Mesenchymal stem cell (in vitro differentiated cells and primary cell): ENCODE data around the gene MTCH1.
"Not testable (repeated sequence)": the region's sequence is repeated elsewhere in the genome, so short reads cannot be mapped to it uniquely, and the experiment has no call there.

ENCODE experiments used
- DNase-seq: peaks from one replicate; pipeline ENCODE4 v3.0.0-alpha.2; 2013
- H2AFZ ChIP-seq: one replicate; pipeline ENCODE4 v1.6.1; 2013; ENCODE audit warnings: low read depth, mild to moderate bottlenecking, control low read depth, inconsistent platforms, low read length, moderate library complexity
- H2AK5ac ChIP-seq: 2 replicates; pipeline ENCODE4 v1.6.1; 2013; ENCODE audit warnings: low read length, moderate library complexity, mild to moderate bottlenecking, inconsistent platforms; ENCODE audit not compliant: severe bottlenecking
- H2BK120ac ChIP-seq: one replicate; pipeline ENCODE4 v1.6.1; 2013; ENCODE audit warnings: low read depth, mild to moderate bottlenecking, inconsistent platforms, low read length, moderate library complexity
- H2BK12ac ChIP-seq, 2 experiments: one replicate each; pipeline ENCODE4 v1.6.1; 2013; ENCODE audit warnings: inconsistent platforms in 2 of 2, low read length in 2 of 2, mild to moderate bottlenecking in 2 of 2, moderate library complexity in 2 of 2, control low read depth in 1 of 2
- H2BK15ac ChIP-seq: one replicate; pipeline ENCODE4 v1.6.1; 2013; ENCODE audit warnings: mild to moderate bottlenecking, low read depth, inconsistent platforms; ENCODE audit not compliant: poor library complexity, severe bottlenecking
- H2BK5ac ChIP-seq: 2 replicates; pipeline ENCODE4 v1.6.1; 2013; ENCODE audit warnings: low read depth, mild to moderate bottlenecking, low read length, control low read depth, inconsistent platforms; ENCODE audit not compliant: poor library complexity, severe bottlenecking
- H3K14ac ChIP-seq, 2 experiments: one replicate each; pipeline ENCODE4 v1.6.1; 2013; ENCODE audit warnings: inconsistent platforms in 2 of 2, low read length in 2 of 2, control low read depth in 1 of 2, mild to moderate bottlenecking in 1 of 2, moderate library complexity in 1 of 2
- H3K18ac ChIP-seq, 2 experiments: one replicate each; pipeline ENCODE4 v1.6.1; 2013; ENCODE audit warnings: inconsistent platforms in 2 of 2, low read length in 2 of 2, control low read depth in 1 of 2, low read depth in 1 of 2, mild to moderate bottlenecking in 1 of 2
- H3K23ac ChIP-seq, 2 experiments: one replicate each; pipeline ENCODE4 v1.6.1; 2013; ENCODE audit warnings: inconsistent platforms in 2 of 2, low read length in 2 of 2, mild to moderate bottlenecking in 2 of 2, moderate library complexity in 2 of 2, control low read depth in 1 of 2
- H3K27ac ChIP-seq: 2 replicates; pipeline ENCODE4 v1.5.1; 2013; ENCODE audit warnings: mild to moderate bottlenecking, moderate library complexity, low read length, control low read depth, inconsistent platforms; ENCODE audit not compliant: poor library complexity, severe bottlenecking
- H3K27me3 ChIP-seq, 2 experiments: 2 replicates each; pipeline versions ENCODE4 v1.6.1 to v1.7.0; 2013; ENCODE audit warnings: low read length in 2 of 2, mild to moderate bottlenecking in 2 of 2, moderate library complexity in 2 of 2, control low read depth in 1 of 2, inconsistent platforms in 1 of 2; ENCODE audit not compliant: control insufficient read depth in 1 of 2, insufficient read depth in 1 of 2
- H3K36me3 ChIP-seq, 2 experiments: 2 replicates each; pipeline versions ENCODE4 v1.6.1 to v1.7.0; 2013; ENCODE audit warnings: low read length in 2 of 2, control low read depth in 1 of 2, inconsistent platforms in 1 of 2, low read depth in 1 of 2, mild to moderate bottlenecking in 1 of 2; ENCODE audit not compliant: insufficient read depth in 2 of 2, control insufficient read depth in 1 of 2
- H3K4ac ChIP-seq, 2 experiments: one replicate each; pipeline ENCODE4 v1.6.1; 2013; ENCODE audit warnings: inconsistent platforms in 2 of 2, low read length in 2 of 2, mild to moderate bottlenecking in 2 of 2, moderate library complexity in 2 of 2, control low read depth in 1 of 2, low read depth in 1 of 2
- H3K4me1 ChIP-seq: 2 replicates; pipeline ENCODE4 v1.6.1; 2013; ENCODE audit warnings: low read depth, low read length, control low read depth; ENCODE audit not compliant: control insufficient read depth, insufficient read depth
- H3K4me2 ChIP-seq: 2 replicates; pipeline ENCODE4 v1.6.1; 2013; ENCODE audit warnings: low read length, mild to moderate bottlenecking, inconsistent platforms; ENCODE audit not compliant: poor library complexity, severe bottlenecking
- H3K4me3 ChIP-seq, 2 experiments: 2 replicates each; pipeline versions ENCODE4 v1.5.1 to v1.7.0; 2013; ENCODE audit warnings: low read length in 2 of 2, mild to moderate bottlenecking in 2 of 2, control low read depth in 1 of 2, low read depth in 1 of 2; ENCODE audit not compliant: insufficient read depth in 1 of 2
- H3K79me1 ChIP-seq: replicated peaks from 2 replicates; pipeline ENCODE4 v1.6.1; 2013; ENCODE audit warnings: mild to moderate bottlenecking, control low read depth, low read length, inconsistent platforms; ENCODE audit not compliant: poor library complexity, severe bottlenecking
- H3K9ac ChIP-seq: 2 replicates; pipeline ENCODE4 v1.7.0; 2013; ENCODE audit warnings: mild to moderate bottlenecking, low read length, moderate library complexity
- H3K9me3 ChIP-seq: 2 replicates; pipeline ENCODE4 v1.7.0; 2013; ENCODE audit warnings: mild to moderate bottlenecking, low read length; ENCODE audit not compliant: control insufficient read depth
- H4K8ac ChIP-seq: one replicate; pipeline ENCODE4 v1.6.1; 2013; ENCODE audit warnings: inconsistent platforms, mild to moderate bottlenecking, low read length, moderate library complexity
- H4K91ac ChIP-seq: one replicate; pipeline ENCODE4 v1.6.1; 2013; ENCODE audit warnings: mild to moderate bottlenecking, low read length, inconsistent platforms
- WGBS: methylation state at CpG from one replicate; pipeline ENCODE4 v1.1.7; 2013; ENCODE audit warnings: mixed read lengths; 5-methylcytosine and 5-hydroxymethylcytosine counted together

MTCH1 gene

GRCh38 chr6:36939005-36939404 is 47.0 kb downstream of the MTCH1 start:
- H3K14ac ChIP-seq, H2BK5ac ChIP-seq, H3K9me3 ChIP-seq, H2AFZ ChIP-seq, H3K18ac ChIP-seq, H3K4me3 ChIP-seq, H4K91ac ChIP-seq, H3K4ac ChIP-seq, H3K79me1 ChIP-seq, H3K36me3 ChIP-seq, H3K9ac ChIP-seq, H3K27me3 ChIP-seq, H3K27ac ChIP-seq, DNase-seq, H2BK12ac ChIP-seq, H4K8ac ChIP-seq, H2BK120ac ChIP-seq, H3K23ac ChIP-seq, H3K4me2 ChIP-seq, H2BK15ac ChIP-seq: not testable (repeated sequence)
- peak overlapping the region; percentile 7 for H2AK5ac ChIP-seq
- 89% methylated on average over 5 of the region's 5 CpGs for WGBS
- peaks cover 13% of the 10 kb centered on the region for H3K4me1 ChIP-seq

DNA sequence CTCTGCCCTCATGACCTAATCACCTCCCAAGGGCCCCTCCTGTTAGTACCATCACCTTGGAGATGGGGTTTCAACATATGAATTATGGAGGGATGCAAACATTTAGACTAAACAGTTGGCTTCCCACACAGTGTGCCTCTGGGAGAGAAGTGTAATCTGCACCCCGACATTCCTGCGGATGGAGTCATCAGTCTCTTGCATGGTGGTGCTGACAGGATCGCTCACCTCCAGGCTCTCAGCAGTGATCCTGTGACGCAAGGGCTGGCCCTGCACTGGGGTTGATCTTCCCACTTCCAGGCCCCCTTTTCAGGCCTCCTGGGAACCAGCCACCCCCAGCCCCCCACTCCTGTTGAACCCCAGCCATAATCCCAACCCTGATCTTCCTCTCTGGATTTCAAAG is 47.5 kb downstream of the MTCH1 start:
- H3K4me1 ChIP-seq = peaks cover 13% of the 10 kb centered on the region
- no peak overlapping the region for H2AFZ ChIP-seq
- H3K23ac ChIP-seq = no peak overlapping the region
- H3K9me3 ChIP-seq = no peaks in the 10 kb centered on the region
- no peak overlapping the region for H4K8ac ChIP-seq
- H3K4me3 ChIP-seq = no peak overlapping the region
- no peak overlapping the region for H4K91ac ChIP-seq
- H2BK15ac ChIP-seq = no peak overlapping the region
- no peak overlapping the region for H3K4ac ChIP-seq
- no peak overlapping the region for H3K4me2 ChIP-seq
- peak; percentile 67 for DNase-seq
- no peak overlapping the region for H2BK5ac ChIP-seq
- no peaks in the 10 kb centered on the region for H3K36me3 ChIP-seq
- no peak overlapping the region for H3K9ac ChIP-seq
- H2BK120ac ChIP-seq = no peak overlapping the region
- H3K27me3 ChIP-seq = peaks cover 0 to 2% of the 10 kb centered on the region in 2 experiments
- H3K27ac ChIP-seq = no peak overlapping the region
- no peak overlapping the region for H3K14ac ChIP-seq
- H2BK12ac ChIP-seq = no peak overlapping the region
- WGBS = 76% methylated on average over 4 of the region's 4 CpGs
- H3K18ac ChIP-seq = no peak overlapping the region
- H2AK5ac ChIP-seq = no peak overlapping the region
- H3K79me1 ChIP-seq = no peaks in the 10 kb centered on the region

DNA sequence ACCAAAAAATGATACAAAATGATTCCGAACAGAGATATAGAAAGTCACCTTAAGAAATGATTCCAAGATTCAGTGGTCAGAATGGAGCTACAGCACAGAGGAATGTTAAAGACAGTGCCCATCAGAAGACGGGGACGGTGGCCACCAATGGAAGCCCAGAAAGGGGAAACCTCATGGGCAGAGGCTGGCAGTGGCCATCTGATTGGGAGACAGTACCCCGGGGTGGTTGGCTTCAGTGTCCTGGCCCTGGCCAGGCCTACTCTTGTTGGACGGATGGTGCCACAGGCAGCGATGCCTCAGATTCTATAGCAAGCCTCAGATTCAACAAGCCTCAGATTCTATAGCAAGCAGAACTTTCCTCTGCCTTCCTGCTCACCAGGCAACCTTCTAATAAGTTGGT is 48.1 kb downstream of the MTCH1 start:
- Histone ChIP-seq H2BK5ac (no peak overlapping the region), H2BK12ac (no peak overlapping the region), H3K4me1 (peaks cover 16% of the 10 kb centered on the region), H3K9me3 (no peaks in the 10 kb centered on the region), H3K14ac (no peak overlapping the region), H2AK5ac (peak overlapping the region; percentile 54), H3K27ac (no peak overlapping the region), H2BK120ac (no peak overlapping the region), H3K4ac (no peak overlapping the region), H3K27me3 (peaks cover 0 to 2% of the 10 kb centered on the region in 2 experiments), H3K79me1 (no peaks in the 10 kb centered on the region), H3K4me3 (no peak overlapping the region), H4K91ac (no peak overlapping the region), H3K23ac (no peak overlapping the region), H3K36me3 (no peaks in the 10 kb centered on the region), H3K4me2 (no peak overlapping the region), H2BK15ac (no peak overlapping the region), H3K9ac (no peak overlapping the region), H4K8ac (no peak overlapping the region), H3K18ac (no peak overlapping the region), H2AFZ (no peak overlapping the region)
- no peak for DNase-seq
- 98% methylated on average over 4 of the region's 6 CpGs for WGBS

DNA sequence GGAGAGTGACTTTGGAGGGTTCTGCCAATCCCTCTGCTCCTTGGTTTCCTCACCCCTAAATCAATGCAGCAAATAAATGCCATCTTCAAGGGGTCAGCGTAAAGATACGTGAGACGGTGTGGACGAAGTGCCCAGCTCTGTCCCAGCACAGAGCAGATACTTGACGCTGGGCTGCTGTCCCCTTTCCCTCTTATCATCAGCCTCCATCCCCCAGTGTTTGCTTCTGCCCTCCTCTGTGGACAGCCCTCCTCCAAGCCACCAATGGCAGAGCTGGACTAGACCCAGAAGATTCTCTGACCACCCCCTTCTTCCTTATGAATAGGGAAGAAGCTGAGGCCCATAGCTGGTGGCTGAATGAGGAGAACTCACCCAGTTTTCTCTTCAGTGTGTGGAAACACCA is 49.2 kb downstream of the MTCH1 start:
- DNase-seq = no peak
- H3K27me3 ChIP-seq = peaks cover 0 to 2% of the 10 kb centered on the region in 2 experiments
- H4K8ac ChIP-seq = no peak overlapping the region
- no peaks in the 10 kb centered on the region for H3K9me3 ChIP-seq
- 95% methylated on average over 5 of the region's 5 CpGs for WGBS
- H3K36me3 ChIP-seq = no peaks in the 10 kb centered on the region
- no peak overlapping the region for H2BK15ac ChIP-seq
- no peak overlapping the region for H3K23ac ChIP-seq
- no peak overlapping the region for H3K18ac ChIP-seq
- no peak overlapping the region for H3K9ac ChIP-seq
- no peak overlapping the region for H3K14ac ChIP-seq
- H2BK12ac ChIP-seq = no peak overlapping the region
- H2BK5ac ChIP-seq = no peak overlapping the region
- H3K4ac ChIP-seq = no peak overlapping the region
- peak overlapping the region; percentile 42 for H2AK5ac ChIP-seq
- H3K4me3 ChIP-seq = no peak overlapping the region
- H3K4me1 ChIP-seq = peaks cover 16% of the 10 kb centered on the region
- no peak overlapping the region for H4K91ac ChIP-seq
- H3K27ac ChIP-seq = no peak overlapping the region
- no peak overlapping the region for H2AFZ ChIP-seq
- no peaks in the 10 kb centered on the region for H3K79me1 ChIP-seq
- H3K4me2 ChIP-seq = no peak overlapping the region
- H2BK120ac ChIP-seq = no peak overlapping the region
